ENCODE results near the gene SLC39A8. TPM values are rescaled to one million over a fixed set of nuclear protein-coding genes. Genes with fewer than 3 reads are reported as not detected.

Gene SLC39A8
- 211 TPM for total RNA-seq (ENCODE audit: unreplicated experiment)
- long read RNA-seq, transcript SLC39A8-201 (9 exons, 3,144 nt), result major isoform, 66 of 166 reads
- long read RNA-seq, transcript SLC39A8-202 (8 exons, 3,238 nt), result minor isoform, 56 of 166 reads
- long read RNA-seq, partial matches to known transcripts, result 24 of 166 reads
- long read RNA-seq, other reads (novel, unspliced or antisense), result 20 of 166 reads

- peak; percentile 72 for TF ChIP-seq CTCF (IDR thresholded peaks at IDR 0.05; ENCODE audit: unreplicated experiment)
- Mint-ChIP-seq H3K27me3 (ENCODE audit: unreplicated experiment) (peaks cover 9% of the 10 kb centered on the region), H3K27ac (ENCODE audit: unreplicated experiment) (peak within 1 kb of the TSS; percentile 96), H3K4me1 (ENCODE audit: unreplicated experiment) (peaks cover 53% of the 10 kb centered on the region), H3K9me3 (ENCODE audit: unreplicated experiment) (no peaks in the 10 kb centered on the region), H3K36me3 (ENCODE audit: low read depth, unreplicated experiment) (peaks cover 17% of the 10 kb centered on the region), H3K4me3 (ENCODE audit: unreplicated experiment) (peak within 1 kb of the TSS; percentile 99)
- peak; percentile 97 for DNase-seq (ENCODE audit: low spot score)
Observed at GRCh38 chr4:102344954-102345794, at the start of gene SLC39A8. Gene SLC39A8 (minus strand): TSS chr4:102345482. CDS start chr4:102344662, 820 bp downstream.

- H3K27me3 Mint-ChIP-seq (ENCODE audit: unreplicated experiment), result no peaks in the 10 kb centered on the region
- peaks cover 5% of the 10 kb centered on the region for H3K36me3 Mint-ChIP-seq (ENCODE audit: low read depth, unreplicated experiment)
- TF ChIP-seq CTCF (IDR thresholded peaks at IDR 0.05; ENCODE audit: unreplicated experiment), result no peak
- H3K4me1 Mint-ChIP-seq (ENCODE audit: unreplicated experiment), result peaks cover 4% of the 10 kb centered on the region
- H3K9me3 Mint-ChIP-seq (ENCODE audit: unreplicated experiment), result no peaks in the 10 kb centered on the region
- no peak for DNase-seq (ENCODE audit: low spot score)
- no peak overlapping the region for H3K4me3 Mint-ChIP-seq (ENCODE audit: unreplicated experiment)
- H3K27ac Mint-ChIP-seq (ENCODE audit: unreplicated experiment), result no peak overlapping the region
Observed at GRCh38 chr4:102392033-102392744, 46.9 kb upstream of the SLC39A8 start.

GRCh38 chr4:102390438-102390837, 45.2 kb upstream of the SLC39A8 start:
- no peaks in the 10 kb centered on the region for H3K9me3 Mint-ChIP-seq (ENCODE audit: unreplicated experiment)
- H3K27me3 Mint-ChIP-seq (ENCODE audit: unreplicated experiment), result no peaks in the 10 kb centered on the region
- DNase-seq (ENCODE audit: low spot score), result no peak
- H3K4me3 Mint-ChIP-seq (ENCODE audit: unreplicated experiment), result no peak overlapping the region
- TF ChIP-seq CTCF (IDR thresholded peaks at IDR 0.05; ENCODE audit: unreplicated experiment), result no peak
- peaks cover 5% of the 10 kb centered on the region for H3K36me3 Mint-ChIP-seq (ENCODE audit: low read depth, unreplicated experiment)
- H3K27ac Mint-ChIP-seq (ENCODE audit: unreplicated experiment), result no peak overlapping the region
- no peaks in the 10 kb centered on the region for H3K4me1 Mint-ChIP-seq (ENCODE audit: unreplicated experiment)

GRCh38 chr4:102388611-102389010, 43.3 kb upstream of the SLC39A8 start:
- Mint-ChIP-seq H3K36me3 (ENCODE audit: low read depth, unreplicated experiment) (no peaks in the 10 kb centered on the region), H3K4me3 (ENCODE audit: unreplicated experiment) (no peak overlapping the region), H3K9me3 (ENCODE audit: unreplicated experiment) (no peaks in the 10 kb centered on the region), H3K27me3 (ENCODE audit: unreplicated experiment) (peaks cover 2% of the 10 kb centered on the region), H3K27ac (ENCODE audit: unreplicated experiment) (no peak overlapping the region), H3K4me1 (ENCODE audit: unreplicated experiment) (no peaks in the 10 kb centered on the region)
- no peak for DNase-seq (ENCODE audit: low spot score)
- TF ChIP-seq CTCF (IDR thresholded peaks at IDR 0.05; ENCODE audit: unreplicated experiment), result no peak

Measured in endothelial cell (in vitro differentiated cells).